ENCODE results near the gene DPM1.

Gene DPM1

DNA sequence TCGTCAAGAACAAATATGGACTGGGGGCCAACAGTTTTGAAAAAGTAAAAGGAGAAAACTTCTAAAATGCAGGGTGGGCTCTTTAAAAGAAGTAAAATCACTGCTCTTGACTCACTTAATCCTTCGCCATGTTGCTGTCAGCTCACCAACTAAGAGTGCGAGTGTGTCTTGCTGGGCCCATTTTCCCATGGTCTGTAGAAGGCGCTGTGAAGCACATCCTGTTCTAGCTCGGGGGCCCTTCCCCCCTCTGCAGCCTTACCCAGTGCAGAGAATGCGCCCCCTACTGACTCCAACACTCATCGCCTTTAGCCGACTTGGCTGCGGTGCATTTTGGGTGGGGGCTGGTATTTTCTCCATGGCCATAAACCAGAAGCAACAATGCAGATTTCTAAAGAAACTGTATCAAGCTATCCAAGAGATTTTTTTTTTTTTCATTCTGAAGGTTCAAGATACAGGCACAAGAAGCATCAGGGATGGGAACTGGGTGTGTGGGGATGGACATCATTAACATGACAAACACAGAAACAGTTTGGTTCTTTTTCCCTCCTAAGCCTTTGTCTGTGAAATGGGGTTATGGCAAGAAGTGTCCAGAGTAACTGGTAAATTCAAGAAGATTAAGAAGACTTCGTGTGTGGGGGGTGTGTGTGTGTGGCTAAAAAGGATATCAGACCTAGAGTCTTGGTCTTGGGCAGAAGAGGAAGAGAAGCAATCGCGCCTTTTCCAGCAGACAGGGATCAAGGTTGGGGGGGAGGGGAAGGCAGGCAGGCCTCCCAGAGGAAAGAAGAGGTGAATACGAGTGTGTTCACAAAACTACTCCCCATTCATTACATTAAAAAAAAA, 28.8 kb downstream of the DPM1 start:
- Histone ChIP-seq H3K4me3 (ENCODE audit: low read depth, low read length) (peak overlapping the region; percentile 91), H3K27me3 (ENCODE audit: insufficient read depth, low read length) (no peaks in the 10 kb centered on the region), H3K79me2 (ENCODE audit: control insufficient read depth, insufficient read depth, low read length, unreplicated experiment) (peaks cover 65% of the 10 kb centered on the region), H3K4me1 (ENCODE audit: control insufficient read depth, insufficient read depth, low read length, unreplicated experiment) (peaks cover 34% of the 10 kb centered on the region), H3K36me3 (ENCODE audit: insufficient read depth, low read length) (peaks cover 25% of the 10 kb centered on the region), H2AFZ (ENCODE audit: low read length, unreplicated experiment) (no peak overlapping the region), H3K27ac (ENCODE audit: low read depth, low read length) (peak overlapping the region; percentile 31)

DNA sequence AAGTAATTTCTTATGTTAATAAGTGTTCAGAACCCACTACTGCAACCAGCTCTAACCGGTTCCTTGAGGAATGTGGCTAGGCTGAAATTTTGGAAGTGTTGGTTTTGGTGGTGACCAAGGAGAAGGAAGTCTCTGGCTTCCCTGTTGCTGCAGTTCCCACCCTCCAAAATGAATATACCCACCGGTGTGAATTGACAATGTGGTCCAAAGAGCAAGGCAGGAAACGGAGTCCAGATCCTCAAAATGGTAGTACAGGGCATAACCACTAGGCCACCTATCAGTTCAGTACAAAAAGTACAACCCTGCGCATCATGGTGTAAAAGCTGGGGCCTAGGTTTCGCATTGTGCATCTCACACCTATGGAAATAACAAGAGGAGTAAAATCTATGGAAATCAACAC, 29.9 kb downstream of the DPM1 start:
- H2AFZ ChIP-seq (ENCODE audit: low read length, unreplicated experiment): no peak overlapping the region
- peaks cover 34% of the 10 kb centered on the region for H3K4me1 ChIP-seq (ENCODE audit: control insufficient read depth, insufficient read depth, low read length, unreplicated experiment)
- peak overlapping the region; percentile 91 for H3K4me3 ChIP-seq (ENCODE audit: low read depth, low read length)
- H3K79me2 ChIP-seq (ENCODE audit: control insufficient read depth, insufficient read depth, low read length, unreplicated experiment): peaks cover 75% of the 10 kb centered on the region
- no peak overlapping the region for H3K27ac ChIP-seq (ENCODE audit: low read depth, low read length)
- no peaks in the 10 kb centered on the region for H3K27me3 ChIP-seq (ENCODE audit: insufficient read depth, low read length)
- peaks cover 22% of the 10 kb centered on the region; the same call in 1 of the 2 replicates for H3K36me3 ChIP-seq (ENCODE audit: insufficient read depth, low read length)

GRCh38 chr20:50926530-50926929, 31.8 kb downstream of the DPM1 start:
- H2AFZ ChIP-seq (ENCODE audit: low read length, unreplicated experiment): no peak overlapping the region
- peaks cover 90% of the 10 kb centered on the region for H3K79me2 ChIP-seq (ENCODE audit: control insufficient read depth, insufficient read depth, low read length, unreplicated experiment)
- H3K27me3 ChIP-seq (ENCODE audit: insufficient read depth, low read length): no peaks in the 10 kb centered on the region
- peaks cover 14% of the 10 kb centered on the region; the same call in 1 of the 2 replicates for H3K36me3 ChIP-seq (ENCODE audit: insufficient read depth, low read length)
- peaks cover 25% of the 10 kb centered on the region for H3K4me1 ChIP-seq (ENCODE audit: control insufficient read depth, insufficient read depth, low read length, unreplicated experiment)
- H3K27ac ChIP-seq (ENCODE audit: low read depth, low read length): no peak overlapping the region
- no peak overlapping the region for H3K4me3 ChIP-seq (ENCODE audit: low read depth, low read length)

GRCh38 chr20:50924261-50924920, 33.9 kb downstream of the DPM1 start:
- H2AFZ ChIP-seq (ENCODE audit: low read length, unreplicated experiment): no peak overlapping the region
- no peak overlapping the region for H3K4me3 ChIP-seq (ENCODE audit: low read depth, low read length)
- H3K27me3 ChIP-seq (ENCODE audit: insufficient read depth, low read length): no peaks in the 10 kb centered on the region
- peaks cover 98% of the 10 kb centered on the region for H3K79me2 ChIP-seq (ENCODE audit: control insufficient read depth, insufficient read depth, low read length, unreplicated experiment)
- H3K36me3 ChIP-seq (ENCODE audit: insufficient read depth, low read length): peaks cover 14% of the 10 kb centered on the region; the same call in 1 of the 2 replicates
- H3K4me1 ChIP-seq (ENCODE audit: control insufficient read depth, insufficient read depth, low read length, unreplicated experiment): peaks cover 43% of the 10 kb centered on the region
- no peak overlapping the region for H3K27ac ChIP-seq (ENCODE audit: low read depth, low read length)

- H3K27ac ChIP-seq (ENCODE audit: low read depth, low read length): peak overlapping the region; percentile 57; the same call in 1 of the 2 replicates
Observed at GRCh38 chr20:50921803-50922501, 36.4 kb downstream of the DPM1 start.

DNA sequence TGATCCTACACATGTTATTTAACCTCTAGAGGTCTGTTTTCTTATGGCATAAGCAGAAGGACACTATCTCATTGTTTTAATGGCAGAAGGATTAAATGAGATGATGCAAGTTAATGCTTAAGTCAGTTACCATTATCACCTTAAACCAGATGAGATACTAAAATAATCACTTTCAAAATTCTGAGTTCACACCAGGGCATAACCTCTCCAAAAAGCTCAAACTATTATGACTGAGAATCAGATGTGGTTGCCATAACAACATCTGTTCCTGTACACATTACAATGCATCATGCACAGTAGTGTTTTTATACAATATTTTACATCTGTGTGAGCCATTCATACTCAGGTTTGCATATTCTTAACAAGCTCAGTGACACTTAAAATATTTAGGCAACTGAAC, 37.3 kb downstream of the DPM1 start:
- Histone ChIP-seq H3K27ac (ENCODE audit: low read depth, low read length) (peak overlapping the region; percentile 57; the same call in 1 of the 2 replicates), H3K36me3 (ENCODE audit: insufficient read depth, low read length) (no peaks in the 10 kb centered on the region), H3K4me1 (ENCODE audit: control insufficient read depth, insufficient read depth, low read length, unreplicated experiment) (peaks cover 49% of the 10 kb centered on the region)

More at GRCh38 chr20:50921803-50922501, 36.4 kb downstream of the DPM1 start:
- Histone ChIP-seq H3K4me3 (ENCODE audit: low read depth, low read length) (no peak overlapping the region), H2AFZ (ENCODE audit: low read length, unreplicated experiment) (no peak overlapping the region), H3K4me1 (ENCODE audit: control insufficient read depth, insufficient read depth, low read length, unreplicated experiment) (peaks cover 42% of the 10 kb centered on the region), H3K36me3 (ENCODE audit: insufficient read depth, low read length) (no peaks in the 10 kb centered on the region), H3K27me3 (ENCODE audit: insufficient read depth, low read length) (no peaks in the 10 kb centered on the region), H3K79me2 (ENCODE audit: control insufficient read depth, insufficient read depth, low read length, unreplicated experiment) (peaks cover 96% of the 10 kb centered on the region)

GRCh38 chr20:50919567-50919966, 38.8 kb downstream of the DPM1 start:
- Histone ChIP-seq H3K27ac (ENCODE audit: low read depth, low read length) (peak overlapping the region; percentile 21; the same call in 1 of the 2 replicates), H3K79me2 (ENCODE audit: control insufficient read depth, insufficient read depth, low read length, unreplicated experiment) (peaks cover 95% of the 10 kb centered on the region), H3K27me3 (ENCODE audit: insufficient read depth, low read length) (no peaks in the 10 kb centered on the region), H3K4me3 (ENCODE audit: low read depth, low read length) (no peak overlapping the region), H3K4me1 (ENCODE audit: control insufficient read depth, insufficient read depth, low read length, unreplicated experiment) (peaks cover 61% of the 10 kb centered on the region), H3K36me3 (ENCODE audit: insufficient read depth, low read length) (no peaks in the 10 kb centered on the region), H2AFZ (ENCODE audit: low read length, unreplicated experiment) (no peak overlapping the region)

More for the DNA sequence above, 37.3 kb downstream of the DPM1 start:
- Histone ChIP-seq H2AFZ (ENCODE audit: low read length, unreplicated experiment) (no peak overlapping the region), H3K79me2 (ENCODE audit: control insufficient read depth, insufficient read depth, low read length, unreplicated experiment) (peaks cover 97% of the 10 kb centered on the region), H3K27me3 (ENCODE audit: insufficient read depth, low read length) (no peaks in the 10 kb centered on the region), H3K4me3 (ENCODE audit: low read depth, low read length) (no peak overlapping the region)

GRCh38 chr20:50918403-50918802, 39.9 kb downstream of the DPM1 start:
- no peak overlapping the region for H3K4me3 ChIP-seq (ENCODE audit: low read depth, low read length)
- H3K4me1 ChIP-seq (ENCODE audit: control insufficient read depth, insufficient read depth, low read length, unreplicated experiment): peaks cover 72% of the 10 kb centered on the region
- peaks cover 94% of the 10 kb centered on the region for H3K79me2 ChIP-seq (ENCODE audit: control insufficient read depth, insufficient read depth, low read length, unreplicated experiment)
- H3K36me3 ChIP-seq (ENCODE audit: insufficient read depth, low read length): no peaks in the 10 kb centered on the region
- H3K27ac ChIP-seq (ENCODE audit: low read depth, low read length): peak overlapping the region; percentile 64
- H3K27me3 ChIP-seq (ENCODE audit: insufficient read depth, low read length): no peaks in the 10 kb centered on the region
- H2AFZ ChIP-seq (ENCODE audit: low read length, unreplicated experiment): no peak overlapping the region

- Histone ChIP-seq H3K79me2 (ENCODE audit: control insufficient read depth, insufficient read depth, low read length, unreplicated experiment) (peaks cover 92% of the 10 kb centered on the region), H3K36me3 (ENCODE audit: insufficient read depth, low read length) (no peaks in the 10 kb centered on the region), H3K27ac (ENCODE audit: low read depth, low read length) (peak overlapping the region; percentile 64; the same call in 1 of the 2 replicates), H2AFZ (ENCODE audit: low read length, unreplicated experiment) (no peak overlapping the region), H3K27me3 (ENCODE audit: insufficient read depth, low read length) (no peaks in the 10 kb centered on the region), H3K4me3 (ENCODE audit: low read depth, low read length) (no peak overlapping the region), H3K4me1 (ENCODE audit: control insufficient read depth, insufficient read depth, low read length, unreplicated experiment) (peaks cover 74% of the 10 kb centered on the region)
Observed at GRCh38 chr20:50916934-50917333, 41.4 kb downstream of the DPM1 start.

DNA sequence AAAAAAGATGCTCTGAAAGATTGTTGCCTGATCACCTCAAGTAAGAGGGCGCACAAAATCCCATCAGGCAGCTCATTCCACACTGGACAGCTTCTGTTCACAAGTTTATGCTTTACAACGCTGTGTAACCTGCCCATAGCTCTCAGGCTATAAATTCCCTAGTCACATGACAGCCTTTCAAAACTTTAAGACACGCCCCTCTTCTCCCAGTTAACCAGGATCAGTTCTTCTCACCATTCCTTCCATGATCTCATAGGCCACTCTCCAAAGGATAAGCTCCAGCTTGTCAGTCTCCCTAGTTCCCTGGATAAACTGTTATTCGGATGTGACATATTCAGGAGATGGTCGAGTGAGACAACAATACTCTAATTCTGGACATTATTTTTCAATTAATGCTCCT, 42.1 kb downstream of the DPM1 start:
- Histone ChIP-seq H3K4me1 (ENCODE audit: control insufficient read depth, insufficient read depth, low read length, unreplicated experiment) (peaks cover 76% of the 10 kb centered on the region), H3K27ac (ENCODE audit: low read depth, low read length) (peak overlapping the region; percentile 64; the same call in 1 of the 2 replicates), H3K36me3 (ENCODE audit: insufficient read depth, low read length) (no peaks in the 10 kb centered on the region), H3K79me2 (ENCODE audit: control insufficient read depth, insufficient read depth, low read length, unreplicated experiment) (peaks cover 92% of the 10 kb centered on the region), H3K27me3 (ENCODE audit: insufficient read depth, low read length) (no peaks in the 10 kb centered on the region), H3K4me3 (ENCODE audit: low read depth, low read length) (no peak overlapping the region), H2AFZ (ENCODE audit: low read length, unreplicated experiment) (no peak overlapping the region)
